GM12865 (cell line): ENCODE measurements around the gene SCAPER.

Experiments
- DNase-seq: peaks from one replicate; pipeline ENCODE4 v3.0.0; 2010; ENCODE audit warnings: low read depth
- H3K4me3 ChIP-seq: 2 replicates; pipeline ENCODE4 v1.5.1; 2011; ENCODE audit warnings: mild to moderate bottlenecking, low read depth, low read length, control low read depth
- TF ChIP-seq, protein P1 (sequence below): IDR thresholded peaks from 2 replicates; pipeline ENCODE4 v1.5.1; 2011; ENCODE audit warnings: low read length, control low read depth, low read depth, inconsistent platforms; ENCODE audit not compliant: insufficient read depth; ENCODE audit errors: missing control alignments

SCAPER gene

GRCh38 chr15:76380249-76380648 lies 524.9 kb downstream of the SCAPER start:
- TF ChIP-seq, protein P1, sequence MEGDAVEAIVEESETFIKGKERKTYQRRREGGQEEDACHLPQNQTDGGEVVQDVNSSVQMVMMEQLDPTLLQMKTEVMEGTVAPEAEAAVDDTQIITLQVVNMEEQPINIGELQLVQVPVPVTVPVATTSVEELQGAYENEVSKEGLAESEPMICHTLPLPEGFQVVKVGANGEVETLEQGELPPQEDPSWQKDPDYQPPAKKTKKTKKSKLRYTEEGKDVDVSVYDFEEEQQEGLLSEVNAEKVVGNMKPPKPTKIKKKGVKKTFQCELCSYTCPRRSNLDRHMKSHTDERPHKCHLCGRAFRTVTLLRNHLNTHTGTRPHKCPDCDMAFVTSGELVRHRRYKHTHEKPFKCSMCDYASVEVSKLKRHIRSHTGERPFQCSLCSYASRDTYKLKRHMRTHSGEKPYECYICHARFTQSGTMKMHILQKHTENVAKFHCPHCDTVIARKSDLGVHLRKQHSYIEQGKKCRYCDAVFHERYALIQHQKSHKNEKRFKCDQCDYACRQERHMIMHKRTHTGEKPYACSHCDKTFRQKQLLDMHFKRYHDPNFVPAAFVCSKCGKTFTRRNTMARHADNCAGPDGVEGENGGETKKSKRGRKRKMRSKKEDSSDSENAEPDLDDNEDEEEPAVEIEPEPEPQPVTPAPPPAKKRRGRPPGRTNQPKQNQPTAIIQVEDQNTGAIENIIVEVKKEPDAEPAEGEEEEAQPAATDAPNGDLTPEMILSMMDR: no peak
- no peak overlapping the region for H3K4me3 ChIP-seq
- no peak for DNase-seq

GRCh38 chr15:76378691-76379090 lies 526.4 kb downstream of the SCAPER start:
- no peak overlapping the region for H3K4me3 ChIP-seq
- TF ChIP-seq, protein P1: no peak
- DNase-seq: no peak

- TF ChIP-seq, protein P1: no peak
- no peak for DNase-seq
- H3K4me3 ChIP-seq: no peak overlapping the region
These were observed 527.4 kb downstream of the SCAPER start for GRCh38 chr15:76377751-76378150.

GRCh38 chr15:76377217-76377616 lies 527.9 kb downstream of the SCAPER start:
- no peak for DNase-seq
- no peak overlapping the region for H3K4me3 ChIP-seq

GRCh38 chr15:76376816-76377215 lies 528.3 kb downstream of the SCAPER start:
- no peak overlapping the region for H3K4me3 ChIP-seq
- no peak for DNase-seq
- TF ChIP-seq, protein P1: no peak

More at GRCh38 chr15:76377217-76377616, 527.9 kb downstream of the SCAPER start:
- TF ChIP-seq, protein P1: no peak

DNA sequence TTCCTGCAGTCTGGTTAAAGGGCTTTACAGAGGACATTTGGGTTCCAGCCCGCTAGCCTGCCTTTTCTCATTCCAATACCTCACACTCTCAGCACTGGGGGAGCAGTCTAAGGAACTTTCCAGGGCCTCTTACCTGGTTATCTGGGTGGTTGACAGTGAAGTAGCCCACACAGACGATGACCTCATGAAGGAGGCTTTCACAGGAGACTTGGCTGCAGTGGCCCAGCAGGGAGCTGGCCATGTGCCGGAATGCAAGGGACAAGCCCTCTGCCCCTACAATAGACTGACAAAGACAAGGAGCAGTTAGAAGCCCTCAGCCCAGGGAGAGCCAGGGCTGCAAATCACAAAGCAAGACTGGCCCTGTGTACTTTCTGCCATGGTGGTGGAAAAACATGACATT lies 529.1 kb downstream of the SCAPER start:
- TF ChIP-seq, protein P1: no peak
- no peak for DNase-seq
- H3K4me3 ChIP-seq: no peak overlapping the region

DNA sequence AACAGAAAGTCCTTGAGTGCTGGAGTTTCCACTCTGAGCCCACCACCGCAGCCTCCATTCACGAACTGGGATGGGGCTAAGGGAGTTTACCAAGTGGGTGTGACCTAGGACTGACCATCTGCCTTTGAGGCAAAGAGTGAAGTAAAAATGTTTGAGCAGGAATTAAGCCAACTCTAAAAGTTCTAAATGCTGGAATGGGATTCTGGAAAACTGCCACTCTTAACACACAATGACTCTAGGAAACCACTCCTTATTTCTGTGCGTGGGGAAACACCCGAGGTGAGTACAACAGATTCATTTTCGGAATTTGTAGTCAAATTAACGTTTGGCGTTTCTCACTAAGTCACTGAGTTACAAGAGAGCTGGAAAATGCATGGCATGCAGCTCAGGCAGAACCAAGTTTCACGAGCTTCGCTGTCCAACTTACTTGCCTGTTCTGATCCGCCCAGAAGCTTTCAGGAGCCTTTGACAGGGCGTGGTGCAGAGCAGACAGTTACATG lies 537.0 kb downstream of the SCAPER start:
- no peak for DNase-seq
- no peak overlapping the region for H3K4me3 ChIP-seq
- TF ChIP-seq, protein P1: no peak
